Measurements from ENCODE around the gene MRPS11. TPM values are rescaled to one million over a fixed set of nuclear protein-coding genes. Genes with fewer than 3 reads are reported as not detected.

MRPS11 gene
- total and polyA plus RNA-seq, 2 of the 8 experiments (the other 6 are each of a cell fraction or from before 2014, with no cell fraction given), result 41.4 to 59.2 TPM

DNA sequence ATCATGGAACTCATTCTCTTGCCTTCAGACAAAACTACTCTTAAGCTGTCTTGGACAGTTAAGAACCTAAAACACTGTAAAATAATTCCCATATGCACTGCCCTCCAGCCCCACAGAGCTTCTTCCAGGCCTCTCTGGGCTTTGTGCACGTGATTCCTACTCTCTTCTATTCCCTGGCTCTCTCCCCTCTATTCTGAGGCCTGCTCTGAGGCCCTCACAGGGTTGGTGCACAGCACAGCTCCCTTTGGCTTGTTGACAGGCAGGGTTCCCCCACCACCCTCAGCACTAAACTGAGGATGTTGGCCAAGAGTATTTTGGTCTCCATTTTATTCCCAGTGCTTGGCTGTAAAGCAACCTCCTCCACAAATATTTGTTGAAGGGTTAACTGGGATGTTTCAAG is 13.9 kb upstream of the MRPS11 start:
- H4K5ac ChIP-seq (ENCODE audit: insufficient read length, low read depth, low read length), result no peak overlapping the region
- no peak overlapping the region for H2AFZ ChIP-seq (ENCODE audit: low read length)
- no peaks in the 10 kb centered on the region; a peak in 1 of 7 replicates for H3K4me1 ChIP-seq (replicated peaks in 1 of 4; ENCODE audit: control insufficient read depth in 3 of 4, insufficient read depth in 4 of 4, low read length in 3 of 4)
- H3K23ac ChIP-seq (ENCODE audit: insufficient read length), result no peak overlapping the region
- H3K4me3 ChIP-seq (ENCODE audit: extremely low read depth in 1 of 4, insufficient read depth in 2 of 4, low read depth in 3 of 4, low read length in 4 of 4), result no peak overlapping the region
- H4K8ac ChIP-seq (ENCODE audit: extremely low read depth, insufficient read depth, low read length), result no peak overlapping the region
- no peak overlapping the region for H2AK5ac ChIP-seq (ENCODE audit: low read depth, low read length)
- no peak overlapping the region for H3K9ac ChIP-seq (replicated peaks in 1 of 4; ENCODE audit: extremely low read depth in 1 of 4, low read depth in 3 of 4, low read length in 3 of 4)
- H3K4me2 ChIP-seq (ENCODE audit: insufficient read depth in 1 of 2, low read depth in 2 of 2, low read length in 2 of 2), result no peak overlapping the region
- no peak overlapping the region for H2BK5ac ChIP-seq (ENCODE audit: low read depth, low read length)
- no peaks in the 10 kb centered on the region for H3K9me3 ChIP-seq (ENCODE audit: insufficient read depth in 2 of 2, low read depth in 1 of 2, low read length in 1 of 2)
- H2BK15ac ChIP-seq (ENCODE audit: low read length), result no peak overlapping the region
- 82% methylated on average over 1 of the region's 1 CpG; no CpG with 5 or more reads in 1 of the 2 experiments for WGBS, 2 experiments (ENCODE audit: extremely low coverage in 1 of 2, insufficient coverage in 1 of 2, insufficient read length in 1 of 2, insufficient replicate concordance in 2 of 2, low coverage in 1 of 2, low lambda C conversion rate in 2 of 2, missing lambda C conversion rate in 1 of 2)
- H3K23me2 ChIP-seq (ENCODE audit: low read depth, low read length), result 0 out of 2 replicates have a peak, but pooled peaks cover 1% of the 10 kb centered on the region
- ChIA-PET POLR2A (ENCODE audit: partially characterized antibody) (interaction anchor here (1.3 kb wide), 1 partner anchor 11 kb away, joined by 3 read pairs; no protein-coding TSS in a partner anchor), CTCF (ENCODE audit: partially characterized antibody) (interaction anchor here (0.7 to 8.1 kb wide), 14 partner anchors 9 to 208 kb away, joined by 3 to 106 read pairs (median 9); no protein-coding TSS in a partner anchor)
- H3K27me3 ChIP-seq (replicated peaks in 1 of 4; ENCODE audit: control insufficient read depth in 3 of 4, extremely low read depth in 1 of 4, insufficient read depth in 3 of 4, low read length in 3 of 4), result peaks cover 0 to 10% (median 5%) of the 10 kb centered on the region in 4 experiments; a peak in 4 of 7 replicates
- H3K56ac ChIP-seq (replicated peaks; ENCODE audit: insufficient read length, low read depth, low read length), result no peak overlapping the region
- H3K4ac ChIP-seq (replicated peaks; ENCODE audit: insufficient read length, low read depth, low read length), result no peak overlapping the region
- H2BK12ac ChIP-seq (ENCODE audit: low read depth, low read length), result no peak overlapping the region
- no peak overlapping the region for H4K91ac ChIP-seq (replicated peaks; ENCODE audit: insufficient read length, low read length)
- no peaks in the 10 kb centered on the region for H3K79me1 ChIP-seq (ENCODE audit: low read depth, low read length)
- no peak overlapping the region for H3K27ac ChIP-seq (ENCODE audit: low read depth, low read length)
- no peak overlapping the region for H3K18ac ChIP-seq (ENCODE audit: extremely low read depth, low read length)
- H2BK20ac ChIP-seq (ENCODE audit: low read length), result no peak overlapping the region
- no peak for FAIRE-seq
- peak in 1 of 2 experiments; percentile 24 for DNase-seq (ENCODE audit: low read depth in 1 of 2, low spot score in 2 of 2)
- H3K14ac ChIP-seq (ENCODE audit: insufficient read length), result no peak overlapping the region
- peaks cover 0 to 2% (median 0%) of the 10 kb centered on the region in 4 experiments; a peak in 3 of 8 replicates for H3K36me3 ChIP-seq (ENCODE audit: control insufficient read depth in 2 of 4, insufficient read depth in 4 of 4, low read length in 3 of 4)
- H2BK120ac ChIP-seq (replicated peaks; ENCODE audit: low read depth, low read length), result no peak overlapping the region
- no peaks in the 10 kb centered on the region for H3K79me2 ChIP-seq (ENCODE audit: control insufficient read depth in 1 of 2, insufficient read depth in 2 of 2, low read length in 2 of 2)
- no peaks in the 10 kb centered on the region for H4K20me1 ChIP-seq (replicated peaks in 1 of 2; ENCODE audit: control insufficient read depth in 1 of 2, insufficient read depth in 2 of 2, low read length in 2 of 2)
- TF ChIP-seq CREB1 (IDR thresholded peaks at IDR 0.05), result no peak
- TF ChIP-seq RAD21 (IDR thresholded peaks at IDR 0.05 in 1 of 2, conservative IDR thresholded peaks at IDR 0.05 in 1 of 2; ENCODE audit: low read depth in 2 of 2, low read length in 2 of 2), result no peak
- no peak for TF ChIP-seq RFX5 (IDR thresholded peaks at IDR 0.05; ENCODE audit: borderline replicate concordance, low read depth, low read length)
- no peak for TF ChIP-seq SP4 (IDR thresholded peaks at IDR 0.05; ENCODE audit: low read length)
- no peak for TF ChIP-seq SAP30 (IDR thresholded peaks at IDR 0.05; ENCODE audit: insufficient read depth, insufficient replicate concordance, low read length)
- no peak for TF ChIP-seq RBBP5 (IDR thresholded peaks at IDR 0.05; ENCODE audit: borderline replicate concordance, low read depth, low read length)
- no peak for TF ChIP-seq SP1 (IDR thresholded peaks at IDR 0.05; ENCODE audit: low read depth, low read length)
- no peak for TF ChIP-seq HDAC2 (IDR thresholded peaks at IDR 0.05; ENCODE audit: borderline replicate concordance in 1 of 2, low read depth in 2 of 2, low read length in 2 of 2)
- TF ChIP-seq CBX8 (IDR thresholded peaks at IDR 0.05; ENCODE audit: borderline replicate concordance, low read depth, low read length), result no peak
- no peak for TF ChIP-seq BRCA1 (IDR thresholded peaks at IDR 0.05; ENCODE audit: low read depth, low read length)
- no peak for TF ChIP-seq MAX (IDR thresholded peaks at IDR 0.05)

Data from H1 (cell line).